Measurements from ENCODE around the gene CFD.
"Not testable (repeated sequence)": the region's sequence is repeated elsewhere in the genome, so short reads cannot be mapped to it uniquely, and the experiment has no call there.

The CFD gene

DNA sequence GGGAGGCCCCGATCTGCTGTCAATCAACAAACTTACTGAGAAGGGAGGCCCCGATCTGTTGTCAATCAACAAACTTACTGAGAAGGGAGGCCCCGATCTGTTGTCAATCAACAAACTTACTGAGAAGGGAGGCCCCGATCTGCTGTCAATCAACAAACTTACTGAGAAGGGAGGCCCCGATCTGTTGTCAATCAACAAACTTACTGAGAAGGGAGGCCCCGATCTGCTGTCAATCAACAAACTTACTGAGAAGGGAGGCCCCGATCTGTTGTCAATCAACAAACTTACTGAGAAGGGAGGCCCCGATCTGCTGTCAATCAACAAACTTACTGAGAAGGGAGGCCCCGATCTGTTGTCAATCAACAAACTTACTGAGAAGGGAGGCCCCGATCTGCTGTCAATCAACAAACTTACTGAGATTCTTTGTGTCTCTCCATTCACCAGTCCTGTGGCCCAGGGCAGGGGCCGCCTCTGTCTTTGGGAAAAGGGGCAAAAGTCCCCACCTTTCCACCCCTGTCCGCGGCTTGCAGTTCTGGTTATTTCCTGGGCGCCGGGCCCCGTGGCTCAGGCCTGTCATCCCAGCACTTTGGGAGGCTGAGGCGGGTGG, 5.7 kb upstream of the CFD start:
- DNase-seq = not testable (repeated sequence)

DNA sequence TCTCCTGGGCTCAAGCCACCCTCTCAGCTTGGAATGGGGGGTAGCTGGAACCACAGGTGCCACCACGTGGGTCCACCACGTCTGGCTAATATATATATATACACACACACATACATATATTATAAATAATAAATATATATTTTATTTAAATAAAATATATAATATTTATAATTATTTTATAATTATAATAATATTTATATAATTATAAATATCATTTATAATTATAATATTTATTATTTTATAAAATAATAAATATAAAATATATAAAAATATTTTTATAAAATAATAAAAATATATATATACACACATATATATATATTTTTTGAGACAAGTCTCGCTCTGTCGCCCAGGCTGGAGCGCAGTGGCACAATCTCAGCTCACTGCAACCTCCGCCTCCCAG, 4.9 kb upstream of the CFD start:
- DNase-seq = no peak

DNA sequence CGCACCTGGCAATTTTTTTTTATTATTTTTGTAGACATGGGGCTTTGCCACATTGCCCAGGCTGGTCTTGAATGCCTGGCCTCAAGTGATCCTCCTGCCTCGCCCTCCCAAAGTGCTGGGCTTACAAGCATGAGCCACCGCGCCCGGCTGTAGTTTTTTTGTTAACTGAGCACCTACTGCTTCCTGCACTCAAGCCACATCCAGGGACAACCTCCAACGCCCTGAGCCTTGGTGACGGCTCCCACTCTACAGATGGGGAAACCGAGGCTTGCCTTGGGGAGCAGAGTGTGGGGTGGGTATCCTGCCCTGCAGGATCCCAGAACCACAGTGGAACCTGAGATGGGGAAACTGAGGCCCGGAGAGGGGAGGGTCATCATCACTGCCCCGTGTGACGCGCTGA, 4.3 kb upstream of the CFD start:
- no peak for DNase-seq

DNA sequence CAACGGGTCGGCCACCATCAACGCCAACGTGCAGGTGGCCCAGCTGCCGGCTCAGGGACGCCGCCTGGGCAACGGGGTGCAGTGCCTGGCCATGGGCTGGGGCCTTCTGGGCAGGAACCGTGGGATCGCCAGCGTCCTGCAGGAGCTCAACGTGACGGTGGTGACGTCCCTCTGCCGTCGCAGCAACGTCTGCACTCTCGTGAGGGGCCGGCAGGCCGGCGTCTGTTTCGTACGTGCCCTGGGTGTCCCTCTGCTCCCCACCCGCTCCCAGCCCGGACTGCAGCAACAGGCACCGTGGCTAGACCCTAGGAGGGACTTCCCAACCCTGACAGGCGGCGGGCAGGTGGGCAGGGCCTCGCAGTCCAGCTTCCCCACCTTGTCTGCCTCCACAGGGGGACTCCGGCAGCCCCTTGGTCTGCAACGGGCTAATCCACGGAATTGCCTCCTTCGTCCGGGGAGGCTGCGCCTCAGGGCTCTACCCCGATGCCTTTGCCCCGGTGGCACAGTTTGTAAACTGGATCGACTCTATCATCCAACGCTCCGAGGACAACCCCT, 3.8 kb upstream of the CFD start:
- no peak for DNase-seq

DNA sequence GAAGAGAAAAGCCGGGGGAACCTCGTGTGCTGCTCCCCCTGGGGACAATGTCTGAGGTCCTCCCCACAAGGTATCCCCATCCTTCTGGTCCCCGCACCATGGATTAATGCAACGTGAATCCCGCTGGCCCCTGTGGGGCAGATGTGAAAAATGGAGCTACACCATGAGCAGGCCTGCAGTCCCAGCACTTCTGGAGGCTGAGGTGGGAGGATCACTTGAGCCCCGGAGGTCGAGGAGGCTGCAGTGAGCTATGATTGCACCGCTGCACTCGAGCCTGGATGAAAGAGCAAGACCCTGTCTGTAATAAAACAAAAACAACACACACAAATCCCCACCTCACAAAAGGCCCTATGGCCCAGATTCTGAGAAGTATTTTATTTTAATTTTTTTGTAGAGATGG, 1.2 kb upstream of the CFD start:
- DNase-seq = no peak

DNA sequence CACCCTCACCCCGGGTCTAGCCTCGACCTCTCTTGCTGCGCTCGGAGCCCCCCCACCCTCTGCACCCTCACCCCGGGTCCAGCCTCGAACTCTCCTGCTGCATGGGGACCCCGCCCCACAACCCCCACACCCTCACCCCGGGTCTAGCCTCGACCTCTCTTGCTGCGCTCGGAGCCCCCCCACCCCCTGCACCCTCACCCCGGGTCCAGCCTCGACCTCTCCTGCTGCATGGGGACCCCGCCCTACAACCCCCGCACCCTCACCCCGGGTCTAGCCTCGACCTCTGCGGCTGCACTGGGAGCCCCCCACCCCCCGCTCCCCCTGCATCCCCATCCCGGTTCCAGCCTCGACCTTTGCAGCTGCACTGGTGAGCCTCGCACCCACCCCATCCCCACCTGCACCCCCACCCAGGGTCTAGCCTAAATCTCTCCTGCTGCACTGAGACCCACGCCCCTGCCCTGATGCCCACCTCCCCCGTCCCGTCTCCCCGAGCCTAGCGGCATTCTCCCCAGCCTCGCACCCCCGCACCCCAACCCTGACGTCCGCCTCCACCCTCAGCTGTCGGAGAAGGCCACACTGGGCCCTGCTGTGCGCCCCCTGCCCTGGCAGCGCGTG, 1.8 kb downstream of the CFD start:
- DNase-seq = no peak

DNA sequence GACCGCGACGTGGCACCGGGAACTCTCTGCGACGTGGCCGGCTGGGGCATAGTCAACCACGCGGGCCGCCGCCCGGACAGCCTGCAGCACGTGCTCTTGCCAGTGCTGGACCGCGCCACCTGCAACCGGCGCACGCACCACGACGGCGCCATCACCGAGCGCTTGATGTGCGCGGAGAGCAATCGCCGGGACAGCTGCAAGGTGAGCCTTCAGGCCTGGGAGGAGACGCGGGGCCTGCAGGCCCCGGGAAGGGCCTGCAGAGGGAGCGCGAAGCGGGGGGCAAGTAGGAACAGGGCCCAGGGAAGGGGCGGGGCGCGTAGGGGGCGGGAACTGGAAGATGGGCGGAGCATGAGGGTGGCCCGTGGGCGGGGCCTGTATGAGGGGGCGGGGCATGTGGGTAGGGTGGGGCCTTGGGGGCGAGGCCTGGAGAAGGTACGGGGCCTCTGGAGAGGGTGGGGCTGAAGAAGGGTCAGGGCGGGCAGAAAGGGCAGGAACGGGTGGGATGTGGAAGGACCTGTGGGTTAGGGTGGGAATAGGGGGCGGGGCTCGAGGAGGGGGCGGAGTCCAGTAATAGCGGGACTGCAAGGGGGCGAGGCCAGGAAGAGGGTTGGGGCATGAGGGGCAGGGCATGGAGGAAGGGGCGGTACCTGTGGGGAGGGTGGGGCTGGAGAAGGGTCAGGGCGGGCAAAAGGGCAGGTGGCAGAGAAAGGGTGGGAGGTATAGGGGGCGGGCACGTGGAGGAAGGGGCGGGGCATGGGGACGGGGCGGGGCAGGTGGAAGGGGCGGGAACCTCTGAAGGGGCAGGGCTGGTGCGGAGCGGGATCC, 2.5 kb downstream of the CFD start:
- DNase-seq = peak; percentile 68

DNA sequence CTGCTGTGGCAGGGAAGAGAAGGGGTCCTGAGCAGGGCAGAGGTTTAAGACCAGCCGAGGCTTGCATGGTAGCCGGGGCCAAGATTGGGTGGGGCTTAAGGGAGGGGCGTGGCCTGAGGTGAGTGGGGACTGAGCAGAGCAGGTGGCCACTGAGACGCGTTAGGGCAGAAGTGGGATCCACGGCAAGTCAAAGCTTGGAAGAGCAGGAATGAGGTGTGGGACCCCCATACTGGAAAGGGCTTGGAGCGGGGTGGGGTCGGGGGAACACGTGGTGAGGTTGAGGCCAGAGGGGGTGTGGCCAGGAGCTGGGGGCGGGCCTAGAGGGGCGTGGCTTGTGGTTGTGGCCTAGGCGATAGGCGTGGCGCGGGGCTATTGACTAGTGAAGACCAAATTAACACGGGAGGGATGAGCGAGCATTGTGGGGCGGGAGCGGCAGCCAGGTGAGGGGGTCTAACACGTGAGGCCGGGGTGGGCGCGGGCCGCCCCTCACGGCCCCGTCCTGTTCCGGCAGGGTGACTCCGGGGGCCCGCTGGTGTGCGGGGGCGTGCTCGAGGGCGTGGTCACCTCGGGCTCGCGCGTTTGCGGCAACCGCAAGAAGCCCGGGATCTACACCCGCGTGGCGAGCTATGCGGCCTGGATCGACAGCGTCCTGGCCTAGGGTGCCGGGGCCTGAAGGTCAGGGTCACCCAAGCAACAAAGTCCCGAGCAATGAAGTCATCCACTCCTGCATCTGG, 3.3 kb downstream of the CFD start:
- no peak for DNase-seq

DNA sequence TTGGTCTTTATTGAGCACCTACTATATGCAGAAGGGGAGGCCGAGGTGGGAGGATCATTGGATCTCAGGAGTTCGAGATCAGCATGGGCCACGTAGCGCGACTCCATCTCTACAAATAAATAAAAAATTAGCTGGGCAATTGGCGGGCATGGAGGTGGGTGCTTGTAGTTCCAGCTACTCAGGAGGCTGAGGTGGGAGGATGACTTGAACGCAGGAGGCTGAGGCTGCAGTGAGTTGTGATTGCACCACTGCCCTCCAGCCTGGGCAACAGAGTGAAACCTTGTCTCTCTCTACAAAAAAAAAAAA, 3.8 kb downstream of the CFD start:
- no peak for DNase-seq

DNA sequence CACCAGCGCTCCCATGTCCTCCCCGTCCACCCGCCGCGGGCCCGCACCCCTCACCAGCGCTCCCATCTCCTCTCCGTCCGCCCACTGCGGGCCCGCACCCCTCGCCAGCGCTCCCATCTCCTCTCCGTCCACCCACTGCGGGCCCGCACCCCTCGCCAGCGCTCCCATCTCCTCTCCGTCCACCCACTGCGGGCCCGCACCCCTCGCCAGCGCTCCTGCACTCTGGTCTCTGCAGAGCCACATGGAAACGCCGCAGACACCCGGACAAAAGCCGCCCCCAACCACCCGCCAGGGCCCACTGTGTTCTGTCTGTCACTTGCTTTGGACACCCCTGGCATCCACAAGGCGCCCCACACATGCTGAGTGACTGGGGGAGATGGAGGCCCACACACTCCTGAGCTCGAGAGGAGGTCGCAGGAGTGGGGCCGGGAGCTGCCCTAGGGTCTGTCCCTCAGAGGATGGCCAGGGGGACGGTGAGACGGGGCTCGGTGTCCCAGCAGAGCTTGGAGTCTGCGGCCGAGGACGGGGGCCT, 7.4 kb downstream of the CFD start:
- no peak for DNase-seq

DNA sequence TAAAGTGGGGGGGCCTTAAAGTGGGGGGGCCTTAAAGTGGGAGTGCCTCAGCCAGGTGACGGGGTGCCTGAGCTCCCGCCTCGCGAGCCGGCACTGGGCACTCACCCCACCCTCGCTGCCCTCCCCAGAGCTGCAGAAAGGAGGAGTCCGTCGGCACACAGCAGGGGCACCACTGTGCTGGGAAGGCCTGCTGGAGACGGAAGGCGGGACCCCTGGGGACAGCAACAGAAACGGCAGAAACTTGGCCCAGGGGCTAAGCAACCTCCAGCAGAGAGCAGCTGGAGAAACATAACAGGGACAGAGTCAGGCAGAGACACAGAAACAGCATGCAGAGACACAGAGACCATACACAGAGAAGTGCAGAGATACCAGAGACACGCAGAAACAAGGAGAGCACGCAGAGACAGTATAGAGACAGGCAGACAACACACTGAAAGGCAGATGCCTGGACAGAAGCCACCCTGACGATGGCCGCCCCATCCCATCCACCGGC, 7.9 kb downstream of the CFD start:
- no peak for DNase-seq

DNA sequence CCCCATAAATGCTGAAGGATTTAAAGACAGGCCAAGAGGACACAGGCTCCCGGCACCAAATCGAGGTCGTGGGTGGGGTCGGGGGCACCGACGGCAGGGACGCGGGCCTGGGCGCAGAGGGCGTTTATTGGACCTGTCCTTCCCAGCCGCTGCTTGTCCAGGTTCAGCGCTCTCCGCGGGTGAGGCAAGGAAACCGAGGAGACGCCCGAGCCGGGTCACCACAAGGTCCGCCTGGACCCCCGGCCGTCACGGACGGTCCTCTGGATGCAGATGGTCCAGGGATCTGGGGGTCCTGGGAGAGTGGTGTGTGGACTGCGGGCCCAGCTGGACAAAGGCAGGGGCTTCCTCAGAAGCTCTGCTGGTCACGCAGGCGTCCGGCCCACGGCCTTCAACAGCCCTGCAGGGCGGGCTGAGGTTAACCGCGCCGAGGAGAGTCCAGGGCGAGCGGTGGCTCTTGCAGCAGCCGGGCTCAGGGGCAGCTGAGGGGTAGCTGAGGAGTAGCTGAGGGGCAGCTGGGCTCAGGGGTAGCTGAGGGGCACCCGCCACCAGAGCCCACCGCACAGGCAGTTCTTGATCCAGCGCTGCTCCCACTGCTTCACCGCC, 8.5 kb downstream of the CFD start:
- no peak for DNase-seq

DNA sequence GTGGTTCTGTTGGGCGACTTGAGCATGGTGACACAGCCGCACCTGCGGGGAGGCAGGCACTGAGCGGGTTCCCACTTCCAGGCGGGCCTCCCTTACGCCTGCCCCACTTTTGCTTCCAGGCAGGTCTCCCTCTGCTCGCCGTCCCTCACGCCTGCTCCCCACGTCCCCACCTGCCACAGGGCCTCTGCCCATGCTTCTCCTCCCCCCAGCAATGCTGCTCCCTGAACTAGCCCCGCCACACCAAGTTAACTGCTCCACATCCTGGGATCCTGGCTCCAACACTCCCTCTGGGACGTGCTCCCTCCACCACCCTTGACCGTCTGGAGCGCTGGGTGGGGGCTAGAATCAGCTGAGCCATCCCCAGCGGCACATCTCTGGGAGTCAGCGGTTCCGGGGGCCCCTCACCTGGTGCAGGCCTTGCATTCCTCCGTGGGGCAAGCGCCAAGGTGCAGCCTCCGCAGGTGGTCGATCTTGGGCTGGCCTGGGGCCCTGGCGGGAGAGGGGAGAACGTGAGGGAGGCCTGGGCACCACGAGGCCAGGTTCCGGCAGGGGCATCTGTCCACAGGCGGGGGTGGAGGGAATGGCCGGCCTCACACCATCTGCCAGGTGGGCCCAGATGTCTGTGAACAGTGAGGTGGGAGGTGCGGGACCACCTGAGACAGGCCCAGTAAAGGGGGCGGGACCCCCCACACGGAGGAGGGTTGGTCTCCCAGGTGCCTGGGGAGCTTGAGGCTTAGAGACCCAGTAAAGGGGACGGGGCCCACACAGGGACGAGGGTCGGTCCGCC, 9.2 kb downstream of the CFD start:
- no peak for DNase-seq

DNA sequence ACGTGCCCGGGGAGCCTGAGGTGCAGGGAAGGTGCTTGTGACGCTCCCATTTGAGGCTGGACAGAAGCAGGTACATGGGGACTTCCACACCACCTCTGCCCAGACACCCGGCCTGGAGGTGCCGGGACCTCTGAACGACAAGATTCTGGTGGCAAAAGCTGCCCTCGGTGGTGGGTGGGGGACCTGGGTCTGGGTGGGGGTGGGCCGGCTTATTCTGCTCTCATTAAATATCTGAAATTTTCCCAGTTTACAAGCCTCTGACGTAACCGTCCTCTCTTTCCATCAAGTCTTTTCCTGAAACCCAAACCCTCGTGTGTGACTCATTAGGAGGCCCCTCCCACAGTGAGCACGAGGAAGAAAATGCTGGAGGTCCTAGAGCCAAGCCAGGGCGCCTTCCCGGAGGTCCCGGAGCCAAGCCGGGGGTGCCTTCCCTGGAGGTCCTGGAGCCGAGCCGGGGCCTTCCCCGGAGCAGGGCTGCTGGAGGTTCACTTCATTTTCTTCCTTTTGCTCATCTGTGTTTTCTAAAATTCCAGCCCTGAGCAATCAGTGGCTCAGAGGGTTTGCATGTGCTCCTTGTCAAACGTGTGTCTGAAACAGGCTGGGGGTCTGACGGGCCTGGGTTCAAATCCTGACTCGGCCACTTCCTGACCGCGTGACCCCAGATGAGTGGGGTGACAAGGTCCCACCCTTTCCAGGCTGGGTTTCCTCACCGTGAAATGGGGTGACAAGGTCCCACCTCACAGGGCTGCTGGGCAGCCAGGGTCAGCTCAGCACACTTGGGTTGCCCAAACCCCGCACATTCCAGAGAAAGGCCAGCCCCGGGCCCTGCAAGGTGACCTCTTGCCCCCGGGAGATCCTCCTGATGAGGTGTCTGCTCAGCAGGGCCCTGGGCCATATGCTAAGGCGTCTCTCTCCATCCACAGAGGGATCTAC, 10.0 kb downstream of the CFD start:
- no peak for DNase-seq

DNA sequence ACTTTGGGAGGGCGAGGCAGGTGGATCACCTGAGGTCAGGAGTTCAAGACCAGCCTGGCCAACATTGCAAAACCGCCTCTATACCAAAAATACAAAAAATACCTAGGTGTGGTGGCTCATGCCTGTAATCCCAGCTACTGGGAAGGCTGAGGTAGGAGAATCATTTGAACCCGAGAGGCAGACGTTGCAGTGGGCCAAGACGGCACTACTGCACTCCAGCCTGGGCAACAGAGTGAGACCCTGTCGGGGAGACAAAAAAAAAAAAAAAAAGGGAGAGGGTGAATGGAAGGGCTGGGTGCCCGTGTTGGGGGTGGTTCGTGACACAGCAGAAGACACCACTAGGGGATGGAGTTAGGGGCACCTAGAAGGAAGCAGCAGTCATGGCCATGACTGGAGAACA, 10.8 kb downstream of the CFD start:
- no peak for DNase-seq

DNA sequence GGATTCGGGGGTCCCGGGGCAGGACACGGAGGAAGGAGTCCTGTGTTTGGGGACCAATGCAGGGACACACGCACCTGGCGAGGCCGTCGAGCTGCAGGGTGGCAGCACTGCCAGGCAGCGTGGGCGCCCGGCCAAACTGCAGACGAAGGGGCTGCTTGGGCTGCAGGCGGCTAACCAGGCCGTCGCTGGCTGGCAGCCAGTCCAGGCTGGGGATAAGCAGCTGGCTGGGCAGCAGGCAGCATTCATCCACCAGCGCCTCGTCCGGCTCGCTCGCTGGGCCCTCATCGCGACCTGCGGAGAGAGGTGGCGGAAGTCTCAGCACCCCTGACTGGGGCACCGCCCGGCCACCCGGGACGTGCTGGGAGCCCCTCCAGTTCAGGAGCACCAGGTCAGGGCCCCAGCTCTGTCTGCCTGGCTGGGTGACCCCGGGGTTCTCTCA, 11.5 kb downstream of the CFD start:
- DNase-seq = no peak

DNA sequence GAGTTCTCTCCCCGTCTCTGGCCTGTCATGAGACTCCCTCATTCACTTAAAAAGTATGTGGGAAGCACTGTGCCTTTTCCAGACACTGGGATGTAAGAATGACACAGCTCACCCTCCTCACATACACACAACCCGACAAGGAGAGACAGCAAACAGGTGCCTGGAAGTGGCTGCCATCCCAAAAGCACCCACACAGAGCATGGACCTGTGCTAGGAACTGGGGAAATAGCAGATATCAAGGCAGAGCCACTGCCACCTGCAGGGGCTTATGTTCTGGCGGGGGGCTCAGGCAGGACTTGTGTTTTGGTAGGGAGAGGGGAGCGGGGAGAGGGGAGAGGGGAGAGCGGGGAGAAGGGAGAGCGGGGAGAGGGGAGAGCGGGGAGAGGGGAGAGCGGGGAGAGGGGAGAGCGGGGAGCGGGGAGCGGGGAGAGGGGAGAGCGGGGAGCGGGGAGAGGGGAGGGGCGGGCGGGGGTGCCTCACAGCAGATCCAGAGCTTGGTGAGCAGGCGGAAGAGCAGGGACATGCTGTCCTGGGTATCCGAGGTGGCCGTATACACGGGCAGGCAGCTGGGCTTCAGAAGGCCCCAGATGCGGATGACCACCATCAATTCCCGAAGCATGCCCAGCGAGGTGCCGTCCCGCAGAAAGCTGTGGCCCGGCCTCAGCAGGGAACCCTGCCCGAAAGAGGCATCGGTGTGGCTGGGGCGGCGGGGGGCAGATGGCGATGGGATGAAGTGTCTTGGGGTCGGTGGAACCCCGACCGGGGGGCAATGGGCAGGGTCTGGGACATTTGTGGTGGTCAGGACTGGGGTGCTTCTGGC, 12.2 kb downstream of the CFD start:
- no peak for DNase-seq

DNA sequence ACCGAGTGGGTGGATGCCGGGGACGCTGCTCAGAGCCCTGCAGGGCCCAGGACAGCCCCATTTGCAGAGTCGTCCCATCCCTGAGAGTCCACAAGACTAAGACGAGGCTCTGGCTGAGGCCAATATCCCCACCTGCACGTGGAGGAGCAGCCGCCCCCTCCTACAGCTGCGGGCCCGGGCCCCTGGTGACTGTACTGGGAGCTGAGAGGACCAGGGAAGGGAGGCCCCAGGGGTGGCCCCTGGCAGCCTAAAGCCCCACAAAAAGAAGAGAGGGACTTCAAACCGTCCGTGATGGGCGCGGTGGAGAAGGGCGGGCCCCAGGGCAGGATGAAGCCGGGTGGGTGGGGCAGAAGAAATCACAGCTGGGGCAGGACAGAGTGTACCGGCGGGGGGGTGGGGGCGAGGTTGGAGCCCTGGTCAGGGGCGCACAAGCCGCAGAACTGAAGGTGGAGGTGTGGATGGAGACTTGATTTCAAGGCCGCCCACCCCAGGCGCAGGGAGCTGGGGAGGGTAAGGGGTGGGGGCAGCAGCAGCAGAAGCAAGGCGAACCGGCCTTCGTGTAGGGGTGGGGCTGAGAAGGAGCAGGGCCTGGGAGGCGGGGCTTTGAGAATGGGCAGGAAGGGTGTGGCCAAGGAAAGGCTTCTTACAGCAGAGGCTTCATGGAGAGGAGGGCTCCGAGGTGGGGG, 12.9 kb downstream of the CFD start:
- DNase-seq = peak; percentile 51

DNA sequence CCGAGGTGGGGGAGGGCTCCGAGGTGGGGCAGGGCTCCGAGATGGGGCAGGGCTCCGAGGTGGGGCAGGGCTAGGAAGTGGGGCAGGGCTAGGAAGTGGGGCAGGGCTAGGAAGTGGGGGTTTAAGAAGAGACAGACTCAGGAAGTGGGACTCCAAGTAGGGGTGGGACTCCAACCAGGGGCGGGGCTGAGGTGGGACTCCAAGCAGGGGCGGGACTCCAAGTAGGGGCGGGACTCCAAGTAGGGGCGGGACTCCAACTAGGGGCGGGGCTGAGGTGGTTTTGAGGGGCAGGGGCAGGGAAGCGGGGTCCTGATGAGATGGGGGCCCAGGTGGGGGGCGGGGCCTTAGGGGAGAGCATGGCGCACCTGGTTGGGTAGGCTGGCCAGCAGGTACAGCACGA, 13.6 kb downstream of the CFD start:
- DNase-seq = peak; percentile 30

Measured in NCI-H1436 (cell line).